ENCODE measurements around the gene SNX9. TPM values are rescaled to one million over a fixed set of nuclear protein-coding genes. Genes with fewer than 3 reads are reported as not detected.

The SNX9 gene
- total and polyA plus RNA-seq, 2 of the 8 experiments (the other 6 are each of a cell fraction or from before 2014, with no cell fraction given) = 11.8 to 23.2 TPM

GRCh38 chr6:157840776-157841175, 17.7 kb downstream of the SNX9 start:
- Histone ChIP-seq H2AFZ (ENCODE audit: low read length) (no peak overlapping the region), H3K23me2 (ENCODE audit: low read depth, low read length) (no peaks in the 10 kb centered on the region; the same call in 1 of the 2 replicates), H3K4me1 (replicated peaks in 1 of 4; ENCODE audit: control insufficient read depth in 3 of 4, insufficient read depth in 4 of 4, low read length in 3 of 4) (peaks cover 2 to 11% (median 4%) of the 10 kb centered on the region in 4 experiments; a peak in 6 of 7 replicates), H3K9me3 (ENCODE audit: insufficient read depth in 2 of 2, low read depth in 1 of 2, low read length in 1 of 2) (no peaks in the 10 kb centered on the region), H2AK5ac (ENCODE audit: low read depth, low read length) (no peak overlapping the region), H2BK120ac (replicated peaks; ENCODE audit: low read depth, low read length) (no peak overlapping the region), H3K9ac (replicated peaks in 1 of 4; ENCODE audit: extremely low read depth in 1 of 4, low read depth in 3 of 4, low read length in 3 of 4) (no peak overlapping the region), H2BK20ac (ENCODE audit: low read length) (no peak overlapping the region), H3K18ac (ENCODE audit: extremely low read depth, low read length) (no peak overlapping the region), H3K79me1 (ENCODE audit: low read depth, low read length) (peaks cover 2% of the 10 kb centered on the region; the same call in 1 of the 2 replicates), H3K56ac (replicated peaks; ENCODE audit: insufficient read length, low read depth, low read length) (no peak overlapping the region), H3K27me3 (replicated peaks in 1 of 4; ENCODE audit: control insufficient read depth in 3 of 4, extremely low read depth in 1 of 4, insufficient read depth in 3 of 4, low read length in 3 of 4) (no peaks in the 10 kb centered on the region), H3K27ac (ENCODE audit: low read depth, low read length) (no peak overlapping the region), H3K4me2 (ENCODE audit: insufficient read depth in 1 of 2, low read depth in 2 of 2, low read length in 2 of 2) (no peak overlapping the region), H3K36me3 (ENCODE audit: control insufficient read depth in 2 of 4, insufficient read depth in 4 of 4, low read length in 3 of 4) (no peaks in the 10 kb centered on the region), H4K8ac (ENCODE audit: extremely low read depth, insufficient read depth, low read length) (no peak overlapping the region), H3K4me3 (ENCODE audit: extremely low read depth in 1 of 4, insufficient read depth in 2 of 4, low read depth in 3 of 4, low read length in 4 of 4) (no peak overlapping the region), H2BK12ac (ENCODE audit: low read depth, low read length) (no peak overlapping the region), H3K79me2 (ENCODE audit: control insufficient read depth in 1 of 2, insufficient read depth in 2 of 2, low read length in 2 of 2) (peaks cover 12 to 96% of the 10 kb centered on the region in 2 experiments), H4K20me1 (replicated peaks in 1 of 2; ENCODE audit: control insufficient read depth in 1 of 2, insufficient read depth in 2 of 2, low read length in 2 of 2) (peaks cover 3 to 4% of the 10 kb centered on the region in 2 experiments), H2BK5ac (ENCODE audit: low read depth, low read length) (0 out of 2 replicates have a peak overlapping the region, but pooled peaks have one; percentile 26), H2BK15ac (ENCODE audit: low read length) (no peak overlapping the region; the same call in 1 of the 2 replicates), H4K5ac (ENCODE audit: insufficient read length, low read depth, low read length) (no peak overlapping the region), H3K14ac (ENCODE audit: insufficient read length) (no peak overlapping the region), H3K23ac (ENCODE audit: insufficient read length) (no peak overlapping the region), H3K4ac (replicated peaks; ENCODE audit: insufficient read length, low read depth, low read length) (no peak overlapping the region), H4K91ac (replicated peaks; ENCODE audit: insufficient read length, low read length) (peak overlapping the region; percentile 5)
- ChIA-PET POLR2A (ENCODE audit: partially characterized antibody) (interaction anchor here (1.1 kb wide), 1 partner anchor 35 kb away, joined by 3 read pairs; no protein-coding TSS in a partner anchor), CTCF (ENCODE audit: partially characterized antibody) (interaction anchor here (1.5 kb wide), 1 partner anchor 38 kb away, joined by 3 read pairs; no protein-coding TSS in a partner anchor)
- TF ChIP-seq PHF8 (conservative IDR thresholded peaks at IDR 0.05; ENCODE audit: low read depth, low read length) = no peak
- WGBS, 2 experiments (ENCODE audit: extremely low coverage in 1 of 2, insufficient coverage in 1 of 2, insufficient read length in 1 of 2, insufficient replicate concordance in 2 of 2, low coverage in 1 of 2, low lambda C conversion rate in 2 of 2, missing lambda C conversion rate in 1 of 2) = 88% methylated on average over 6 of the region's 6 CpGs; no CpG with 5 or more reads in 1 of the 2 experiments
- DNase-seq (ENCODE audit: low read depth in 1 of 2, low spot score in 2 of 2) = no peak
- FAIRE-seq = no peak

Measured in H1 (cell line).